K562 (cell line): Measurements from ENCODE around the gene MYCBP2. TPM values are rescaled to one million over a fixed set of nuclear protein-coding genes. Genes with fewer than 3 reads are reported as not detected.

Experiments
- ATAC-seq: fragments of 200-7000 bp; cut with Tn5 transposase; 3 replicates; pipeline ENCODE4 v1.9.1; 2020; ENCODE audit warnings: moderate library complexity
- BruUV-seq: library from RNA; stranded (reverse); fragments of 400-500 nt; replicated peaks from 2 replicates; lab custom pipeline; 2021; lab: Mats Ljungman, UMichigan
- CTCF ChIA-PET: fragments of 300-600 bp; formaldehyde crosslinking; extraction: SDS; loops from one replicate; lab custom pipeline; 2021; ENCODE audit warnings: low intra/inter-chr PET ratio; lab: Yijun Ruan, JAX
- POLR2A ChIA-PET: fragments of 300-600, 350-650 bp; sonication (Branson Sonifier 250); formaldehyde crosslinking; extraction: SDS; loops from one replicate; lab custom pipeline; 2021; ENCODE audit warnings: antibody characterized with exemption, inconsistent platforms; lab: Yijun Ruan, JAX
- DNase-seq, 4 experiments: peaks; one replicate each; pipeline versions ENCODE4 v3.0.0 to v3.0.0-alpha.2; 2011 to 2018; ENCODE audit warnings: low spot score in 3 of 4, mixed read lengths in 3 of 4; ENCODE audit errors: extremely low read depth in 1 of 4
- FAIRE-seq: peaks from 2 replicates; lab custom pipeline; 2011; peaks lifted over from hg19 to GRCh38; lab: Jason Lieb, UNC
- H2AFZ ChIP-seq: 2 replicates; pipeline ENCODE4 v1.6.0; 2011; ENCODE audit warnings: low read depth, low read length, control low read depth, inconsistent platforms
- H3K27ac ChIP-seq: fragments of 200-600 bp; 3 replicates; pipeline ENCODE4 v1.8.0; 2011; ENCODE audit warnings: low read depth, mild to moderate bottlenecking, control low read depth, inconsistent platforms, low read length, moderate library complexity, mixed read lengths; ENCODE audit errors: extremely low read depth
- H3K27me3 ChIP-seq, 2 experiments: fragments of 300-600 bp in 1 of 2; 2 replicates in 1 of 2; 3 replicates in 1 of 2; pipeline versions ENCODE4 v1.6.0 to v1.8.0; 2011; ENCODE audit warnings: inconsistent platforms in 2 of 2, low read length in 2 of 2, mild to moderate bottlenecking in 1 of 2, mixed read lengths in 1 of 2, moderate library complexity in 1 of 2; ENCODE audit not compliant: control insufficient read depth in 2 of 2, insufficient read depth in 2 of 2
- H3K36me3 ChIP-seq: fragments of 300-600 bp; 3 replicates; pipeline ENCODE4 v1.8.0; 2011; ENCODE audit warnings: mild to moderate bottlenecking, low read length, inconsistent platforms; ENCODE audit not compliant: control insufficient read depth, insufficient read depth
- H3K4me1 ChIP-seq, 2 experiments: fragments of 200-600 bp in 1 of 2; replicated peaks in 1 of 2; 2 replicates in 1 of 2; 3 replicates in 1 of 2; pipeline versions ENCODE4 v1.5.1 to v1.8.0; 2011; ENCODE audit warnings: inconsistent platforms in 2 of 2, low read length in 2 of 2, mild to moderate bottlenecking in 1 of 2, mixed read lengths in 1 of 2, moderate library complexity in 1 of 2; ENCODE audit not compliant: control insufficient read depth in 2 of 2, insufficient read depth in 2 of 2
- H3K4me2 ChIP-seq: 2 replicates; pipeline ENCODE4 v1.6.1; 2011; ENCODE audit warnings: low read length, control low read depth, inconsistent platforms, mixed read lengths; ENCODE audit not compliant: insufficient read depth
- H3K4me3 ChIP-seq: fragments of 200-600 bp; sonication (generic), shearing (Covaris generic); 2 replicates; pipeline ENCODE4 v1.5.1; 2016; ENCODE audit warnings: control low read depth, inconsistent platforms
- H3K79me2 ChIP-seq: fragments of 200-600 bp; 3 replicates; pipeline ENCODE4 v1.8.0; 2011; ENCODE audit warnings: low read length, inconsistent platforms; ENCODE audit not compliant: control insufficient read depth, insufficient read depth
- H3K9ac ChIP-seq, 2 experiments: 2 replicates each; pipeline versions ENCODE4 v1.6.0 to v1.6.1; 2011; ENCODE audit warnings: low read depth in 2 of 2, low read length in 2 of 2, control low read depth in 1 of 2, inconsistent platforms in 1 of 2, mild to moderate bottlenecking in 1 of 2, mixed read lengths in 1 of 2; ENCODE audit not compliant: insufficient read depth in 1 of 2
- H3K9me1 ChIP-seq: one replicate; pipeline ENCODE4 v1.6.0; 2011; ENCODE audit warnings: inconsistent platforms, mild to moderate bottlenecking, low read length, moderate library complexity; ENCODE audit not compliant: control insufficient read depth, insufficient read depth
- H3K9me3 ChIP-seq: replicated peaks from 2 replicates; pipeline ENCODE4 v1.5.1; 2011; ENCODE audit warnings: low read depth, low read length, inconsistent platforms; ENCODE audit not compliant: control insufficient read depth, insufficient read depth
- H4K20me1 ChIP-seq: replicated peaks from 2 replicates; pipeline ENCODE4 v1.6.1; 2011; ENCODE audit warnings: low read length, inconsistent platforms, mixed read lengths; ENCODE audit not compliant: control insufficient read depth, insufficient read depth
- ATF6 ChIP-seq: sonication (generic); formaldehyde crosslinking; IDR thresholded peaks from 2 replicates; pipeline ENCODE4 v1.4.0; 2020; ENCODE audit warnings: mild to moderate bottlenecking, missing genetic modification reagents
- EGR1 ChIP-seq: fragments of 450-650 bp; conservative IDR thresholded peaks from 2 replicates; pipeline ENCODE4 v1.6.1; 2017; ENCODE audit warnings: mild to moderate bottlenecking
- EP400 ChIP-seq: fragments of 450-650 bp; IDR thresholded peaks from 2 replicates; pipeline ENCODE4 v1.6.1; 2017; ENCODE audit warnings: antibody characterized with exemption, mild to moderate bottlenecking, moderate library complexity
- HIVEP1 ChIP-seq: fragments of 250-450 bp; sonication (Bioruptor Pico); IDR thresholded peaks from 2 replicates; pipeline ENCODE4 v1.4.0; 2020; ENCODE audit warnings: mild to moderate bottlenecking
- KAT8 ChIP-seq: fragments of 450-650 bp; IDR thresholded peaks from 2 replicates; pipeline ENCODE4 v1.6.1; 2016; ENCODE audit warnings: low read depth, mild to moderate bottlenecking
- LCOR ChIP-seq: sonication (generic); formaldehyde crosslinking; IDR thresholded peaks from 2 replicates; pipeline ENCODE4 v1.8.0; 2022; ENCODE audit warnings: mild to moderate bottlenecking, missing genetic modification reagents
- RCOR1 ChIP-seq, 2 experiments: IDR thresholded peaks; 2 replicates each; pipeline ENCODE4 v1.6.1; 2012; ENCODE audit warnings: low read depth in 2 of 2, low read length in 2 of 2, borderline replicate concordance in 1 of 2, improper control_type of control experiment in 1 of 2
- SMAD1 ChIP-seq: fragments of 150-350 bp; IDR thresholded peaks from 2 replicates; pipeline ENCODE4 v1.6.1; 2014; ENCODE audit warnings: low read length, low read depth; ENCODE audit not compliant: partially characterized antibody
- ZNF347 ChIP-seq: fragments of 450-650 bp; formaldehyde crosslinking; IDR thresholded peaks from 2 replicates; pipeline ENCODE4 v1.4.0; 2020; ENCODE audit warnings: low read depth, mild to moderate bottlenecking, moderate library complexity
- WGBS: fragments of 100-300 bp; shearing (Covaris generic); methylation state at CpG from one replicate; pipeline ENCODE4 v1.1.6; 2016; ENCODE audit warnings: low coverage, mixed read lengths; ENCODE audit not compliant: insufficient coverage; ENCODE audit errors: missing lambda C conversion rate; 5-methylcytosine and 5-hydroxymethylcytosine counted together
- in situ Hi-C: fragments of 300-500 bp; cut with MboI; formaldehyde crosslinking; loops from 4 replicates; pipeline ENCODE4 v1.15.0; 2018; ENCODE audit warnings: inconsistent platforms, mixed read lengths
- intact Hi-C: fragments of 100-400 bp; cut with micrococcal nuclease; formaldehyde crosslinking; loops from 2 replicates; pipeline ENCODE4 v1.14.2; 2022
- polyA plus RNA-seq, 8 experiments: library from polyadenylated mRNA; depleted of rRNA in 4 of 8; stranded (reverse) in 5 of 8; unstranded in 3 of 8; fragments of >200 nt; fragmentation: Nextera tagmentation in 2 of 8; fragmentation: Illumina TruSeq in 1 of 8; extraction: Ambion mirVana in 2 of 8; extraction: Trizol in 1 of 8; gene quantifications; 2 replicates each; pipeline versions ENCODE4 v1.2.1 to v1.2.3, GENCODE V29; 2011 to 2014; ENCODE audit warnings: inconsistent platforms in 1 of 8, missing spikeins in 1 of 8
- total RNA-seq, 7 experiments: library from RNA; depleted of rRNA in 6 of 7; stranded (reverse); fragments of >200 nt in 6 of 7; fragmentation: Illumina TruSeq in 2 of 7; extraction: Trizol in 2 of 7; gene quantifications; 2 replicates each; pipeline versions ENCODE4 v1.2.1 to v1.2.3, GENCODE V29; 2011 to 2021; ENCODE audit warnings: low replicate concordance in 1 of 7
- TF ChIP-seq, protein P1 (sequence below): fragments of 250-450 bp; sonication (Bioruptor Pico); IDR thresholded peaks from 2 replicates; pipeline ENCODE4 v1.8.0; 2021; ENCODE audit warnings: mild to moderate bottlenecking, moderate library complexity
- TF ChIP-seq, protein P2 (sequence below): fragments of 450-650 bp; IDR thresholded peaks from one replicate; pipeline ENCODE4 v1.6.1; 2018; ENCODE audit warnings: mild to moderate bottlenecking, moderate library complexity; ENCODE audit not compliant: partially characterized antibody

MYCBP2 gene
- total and polyA plus RNA-seq, 9 of the 15 experiments (the other 6 are each of a cell fraction or from before 2014, with no cell fraction given) = 13.2 to 47.2 (median 28.9) TPM

DNA sequence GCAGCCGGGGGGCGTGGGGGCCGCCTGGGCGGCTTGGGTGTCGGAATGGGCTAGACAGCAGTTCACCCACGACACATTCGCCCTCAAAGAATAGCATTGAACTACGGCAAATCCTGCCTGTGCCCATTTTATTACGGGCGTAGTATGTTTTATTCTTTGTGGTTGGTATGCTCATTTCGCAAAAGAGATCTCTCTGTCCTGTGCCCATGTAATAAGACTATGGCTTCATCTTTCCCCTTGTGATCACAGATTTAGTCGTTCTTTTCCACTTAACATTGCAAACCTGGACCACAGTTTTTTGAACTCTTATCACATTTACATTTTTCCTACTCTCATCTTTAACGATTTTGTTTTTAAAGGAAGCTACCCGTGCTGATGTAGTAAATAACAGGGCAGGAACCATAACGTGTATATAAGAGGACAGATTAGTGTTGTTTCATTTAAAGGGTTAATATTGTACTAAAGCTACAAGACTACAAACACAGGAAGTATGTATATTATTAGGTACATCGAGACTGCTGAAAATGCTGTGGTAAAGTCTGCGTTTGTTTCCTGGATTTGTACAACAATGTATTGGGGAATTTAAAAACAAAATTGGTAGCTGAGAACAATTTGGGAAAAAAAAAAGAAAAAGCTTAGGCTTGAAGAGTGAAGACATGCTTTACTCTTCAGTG lies 3.2 kb upstream of the MYCBP2 start (continued):
- TF ChIP-seq KAT8 = no peak

DNA sequence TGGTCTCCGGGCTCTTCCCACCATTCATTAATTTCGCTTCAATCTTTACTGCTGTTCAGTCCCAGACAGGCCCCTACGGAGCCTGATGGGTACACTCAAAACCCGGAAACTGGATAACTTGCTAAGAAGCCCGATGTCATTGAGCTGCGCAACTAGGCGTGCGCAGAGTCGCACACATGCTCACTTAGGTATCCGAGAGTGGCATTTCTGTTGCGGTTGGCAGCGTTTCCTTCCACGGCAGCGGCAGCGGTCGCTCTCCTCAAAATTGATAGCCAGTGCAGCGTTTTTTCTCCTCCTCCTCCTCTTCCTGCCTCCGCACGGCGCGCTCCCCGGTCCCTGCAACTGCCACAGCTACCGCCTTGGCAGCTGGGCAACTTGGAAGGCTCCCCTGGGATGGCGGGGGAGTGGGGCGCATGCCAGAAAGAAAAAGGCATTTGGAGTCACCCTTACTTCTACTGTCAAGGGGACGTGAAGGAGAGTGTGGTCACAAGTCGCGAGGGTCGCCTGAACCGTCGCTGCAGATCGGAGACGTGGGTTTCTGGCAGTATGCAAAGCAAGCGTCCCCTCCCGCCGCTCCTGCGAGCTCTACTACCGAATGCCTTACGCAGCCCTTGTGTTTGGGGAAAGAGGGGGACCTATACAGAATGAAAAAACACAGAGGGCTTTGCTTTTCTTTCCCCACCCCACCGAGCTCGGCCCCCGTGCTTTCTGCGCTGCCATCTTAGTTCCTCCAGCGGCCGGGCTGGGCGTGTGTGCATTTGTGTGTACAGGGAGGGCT lies 2.4 kb upstream of the MYCBP2 start:
- Histone ChIP-seq H3K36me3 (no peaks in the 10 kb centered on the region), H2AFZ (peak overlapping the region; percentile 98), H3K27ac (peak overlapping the region; percentile 78), H3K9me3 (no peaks in the 10 kb centered on the region), H4K20me1 (peaks cover 10% of the 10 kb centered on the region; the same call in 1 of the 2 replicates), H3K79me2 (peaks cover 22% of the 10 kb centered on the region), H3K9ac (peak overlapping the region; percentile 67 to 95), H3K9me1 (no peaks in the 10 kb centered on the region), H3K4me1 (peaks cover 6 to 9% of the 10 kb centered on the region in 2 experiments; a peak in 3 of 5 replicates), H3K27me3 (no peaks in the 10 kb centered on the region; a peak in 1 of 5 replicates), H3K4me3 (peak overlapping the region; percentile 84), H3K4me2 (peak overlapping the region; percentile 93)
- peak; percentile 79 for ATAC-seq
- BruUV-seq = TSS peak; percentile 61
- FAIRE-seq = peak; percentile 80
- in situ Hi-C loops = no loop called here
- CTCF ChIA-PET = no interaction called here
- 1% methylated on average over 35 of the region's 46 CpGs for WGBS
- DNase-seq = peak; percentile 53 to 89 (median 62)
- POLR2A ChIA-PET = interaction anchor here (0.7 to 1.4 kb wide), 3 partner anchors 9 to 1634 kb away, joined by 3 to 4 read pairs (median 4); no protein-coding TSS in a partner anchor
- intact Hi-C loops = loop anchor here (5.0 kb wide), 2 partner anchors 302 to 337 kb away; partner anchors contain the start of genes CLN5 and FBXL3
- TF ChIP-seq ZNF347 (no peak), EP400 (peak; percentile 66; the same call in 1 of the 2 replicates), LCOR (CRISPR knock-in tag) (no peak), EGR1 (no peak), ATF6 (CRISPR knock-in tag) (no peak), RCOR1 (IDR thresholded peaks at IDR 0.05; ENCODE audit: borderline replicate concordance in 1 of 2, low read depth in 2 of 2, low read length in 2 of 2) (peak in 1 of 2 experiments; percentile 61; a peak in 1 of 4 replicates), HIVEP1 (CRISPR knock-in tag) (no peak), SMAD1 (no peak)
- TF ChIP-seq, protein P1, sequence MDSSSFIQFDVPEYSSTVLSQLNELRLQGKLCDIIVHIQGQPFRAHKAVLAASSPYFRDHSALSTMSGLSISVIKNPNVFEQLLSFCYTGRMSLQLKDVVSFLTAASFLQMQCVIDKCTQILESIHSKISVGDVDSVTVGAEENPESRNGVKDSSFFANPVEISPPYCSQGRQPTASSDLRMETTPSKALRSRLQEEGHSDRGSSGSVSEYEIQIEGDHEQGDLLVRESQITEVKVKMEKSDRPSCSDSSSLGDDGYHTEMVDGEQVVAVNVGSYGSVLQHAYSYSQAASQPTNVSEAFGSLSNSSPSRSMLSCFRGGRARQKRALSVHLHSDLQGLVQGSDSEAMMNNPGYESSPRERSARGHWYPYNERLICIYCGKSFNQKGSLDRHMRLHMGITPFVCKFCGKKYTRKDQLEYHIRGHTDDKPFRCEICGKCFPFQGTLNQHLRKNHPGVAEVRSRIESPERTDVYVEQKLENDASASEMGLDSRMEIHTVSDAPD = no peak
- TF ChIP-seq, protein P2, sequence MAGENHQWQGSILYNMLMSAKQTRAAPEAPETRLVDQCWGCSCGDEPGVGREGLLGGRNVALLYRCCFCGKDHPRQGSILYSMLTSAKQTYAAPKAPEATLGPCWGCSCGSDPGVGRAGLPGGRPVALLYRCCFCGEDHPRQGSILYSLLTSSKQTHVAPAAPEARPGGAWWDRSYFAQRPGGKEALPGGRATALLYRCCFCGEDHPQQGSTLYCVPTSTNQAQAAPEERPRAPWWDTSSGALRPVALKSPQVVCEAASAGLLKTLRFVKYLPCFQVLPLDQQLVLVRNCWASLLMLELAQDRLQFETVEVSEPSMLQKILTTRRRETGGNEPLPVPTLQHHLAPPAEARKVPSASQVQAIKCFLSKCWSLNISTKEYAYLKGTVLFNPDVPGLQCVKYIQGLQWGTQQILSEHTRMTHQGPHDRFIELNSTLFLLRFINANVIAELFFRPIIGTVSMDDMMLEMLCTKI = no peak
